Stimulated activated CD4-positive, alpha-beta T cell treated with anti-CD3 and anti-CD28 coated beads, TNF-alpha, amount 100 ng/mL, for 4 hours (primary cell): ENCODE data around the gene CCDC126.
"Not testable (repeated sequence)": the region's sequence is repeated elsewhere in the genome, so short reads cannot be mapped to it uniquely, and the experiment has no call there.

ENCODE experiments used
- DNase-seq, 3 experiments: peaks; one replicate each; pipeline ENCODE4 v3.0.0-alpha.2; 2020; ENCODE audit warnings: low read depth in 3 of 3

Gene CCDC126

DNA sequence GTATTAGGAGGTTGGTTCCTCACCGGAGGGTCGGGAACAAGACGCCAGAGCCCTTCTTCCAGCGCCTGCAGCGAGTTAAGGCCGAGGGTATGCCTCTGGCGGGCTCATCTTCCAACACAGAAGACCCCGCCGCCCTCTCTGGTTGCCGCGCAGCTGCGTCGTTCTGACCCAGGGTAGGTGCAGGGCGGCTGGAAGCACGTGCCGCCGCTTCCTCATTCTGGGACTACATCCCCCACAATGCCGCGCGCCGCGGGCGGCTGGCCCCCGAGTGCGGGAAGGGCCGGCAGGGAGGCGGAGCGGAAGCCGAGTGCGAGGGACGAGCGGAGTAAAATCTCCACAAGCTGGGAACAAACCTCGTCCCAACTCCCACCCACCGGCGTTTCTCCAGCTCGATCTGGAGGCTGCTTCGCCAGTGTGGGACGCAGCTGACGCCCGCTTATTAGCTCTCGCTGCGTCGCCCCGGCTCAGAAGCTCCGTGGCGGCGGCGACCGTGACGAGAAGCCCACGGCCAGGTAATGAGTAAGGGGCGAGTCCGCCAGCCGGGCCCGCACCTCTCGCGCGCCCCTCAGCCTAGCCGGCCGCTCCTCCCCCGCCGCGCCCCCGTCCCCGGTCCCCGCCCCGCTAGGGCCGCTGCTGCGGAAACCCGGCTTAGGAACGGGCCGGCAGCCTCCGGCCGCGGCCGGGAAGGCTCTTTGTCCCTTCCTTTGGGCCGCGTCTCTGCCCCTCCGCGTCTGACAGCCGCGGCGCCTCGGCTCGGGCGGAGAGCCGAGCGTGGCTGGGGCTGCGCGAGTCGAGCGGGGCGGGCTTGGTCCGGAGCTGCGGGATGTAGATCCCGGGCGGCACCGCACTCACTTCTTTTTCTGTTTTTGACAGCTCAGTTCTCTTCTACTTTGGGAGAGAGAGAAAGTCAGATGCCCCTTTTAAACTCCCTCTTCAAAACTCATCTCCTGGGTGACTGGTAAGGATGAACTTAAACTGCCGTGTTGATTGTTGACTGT is at the start of gene CCDC126:
Gene CCDC126, plus strand, starts transcription at position 289 of the 998 bp plus-strand sequence. CDS start 13,934 bp downstream, outside the sequence.
- DNase-seq, result peak; percentile 63 to 74 (median 70)

GRCh38 chr7:23547662-23548061 is 49.5 kb upstream of the CCDC126 start:
- no peak for DNase-seq

- DNase-seq, result no peak
These were observed 38.9 kb upstream of the CCDC126 start for GRCh38 chr7:23558303-23558702.

DNA sequence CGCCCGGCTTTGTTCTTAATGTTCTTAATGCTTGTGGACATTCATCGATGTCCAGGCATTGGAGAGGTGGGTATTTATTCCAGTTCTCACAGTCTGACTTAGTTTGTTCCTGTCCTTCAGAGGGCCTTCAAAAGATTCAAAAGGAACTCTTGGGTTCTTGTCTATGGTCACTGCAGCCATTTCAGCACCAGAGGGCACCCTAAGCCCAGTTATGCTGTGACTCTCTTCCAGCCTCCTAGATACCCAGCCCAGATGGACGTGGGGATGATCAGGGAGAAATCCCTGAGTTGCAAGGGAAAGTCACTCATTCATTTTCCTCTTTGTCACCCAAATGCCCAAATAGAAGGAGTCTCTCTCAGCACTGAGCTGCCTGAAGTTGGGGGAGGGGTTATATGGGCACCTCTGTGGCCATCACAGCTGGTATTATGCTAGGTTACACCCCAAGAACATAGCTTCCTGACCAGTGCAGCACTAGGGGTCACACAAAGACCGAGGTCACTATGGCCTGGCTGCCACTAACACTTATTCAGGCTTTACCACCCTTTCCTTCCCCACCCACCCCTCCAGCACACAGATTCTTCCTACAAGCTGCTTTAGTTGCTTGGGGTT is 26.5 kb upstream of the CCDC126 start:
- peak; percentile 18 to 35 (median 29) for DNase-seq

- not testable (repeated sequence) for DNase-seq
These were observed 15.2 kb upstream of the CCDC126 start for GRCh38 chr7:23581975-23582374.

DNA sequence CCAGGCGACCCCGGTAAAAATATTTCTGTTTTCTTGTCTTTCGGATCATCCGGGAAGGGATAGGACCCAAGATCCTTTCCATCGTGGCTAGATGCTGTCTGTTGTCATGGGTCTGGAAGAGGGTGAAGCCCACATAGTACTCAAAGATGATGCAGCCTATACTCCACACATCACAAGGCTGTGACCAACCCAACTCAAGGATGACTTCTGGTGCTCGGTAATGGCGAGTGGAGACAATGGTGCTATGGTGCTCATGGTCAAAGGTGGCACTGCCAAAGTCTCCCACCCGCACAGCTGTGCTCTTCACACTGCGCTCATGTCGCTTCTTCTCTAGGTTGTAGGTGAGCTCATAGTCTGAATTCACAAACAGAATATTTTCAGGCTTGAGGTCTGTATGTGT is 11.9 kb upstream of the CCDC126 start:
- DNase-seq, result not testable (repeated sequence)

GRCh38 chr7:23586159-23586558 is 11.0 kb upstream of the CCDC126 start:
- DNase-seq, result no peak

- DNase-seq, result no peak
These were observed 6.7 kb upstream of the CCDC126 start for GRCh38 chr7:23590529-23590928.

DNA sequence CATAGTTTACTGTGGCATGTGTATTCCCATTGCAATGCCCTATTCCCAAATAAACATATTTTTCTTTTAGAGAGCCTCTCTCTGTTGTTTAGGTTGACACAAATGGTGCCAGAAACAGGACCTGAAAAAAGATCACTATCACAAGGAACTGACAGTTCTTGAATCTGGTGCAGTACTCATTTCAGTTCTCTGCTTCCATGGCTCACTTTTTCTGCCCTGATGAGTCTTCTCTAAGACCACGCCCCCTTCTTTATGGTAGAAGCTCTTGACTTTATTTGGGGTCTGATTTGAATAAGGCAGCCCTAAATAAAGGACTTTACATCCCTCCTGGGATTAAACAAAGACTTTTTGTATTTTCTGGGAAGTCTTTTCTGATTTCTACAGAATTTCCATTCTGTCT is 3.5 kb upstream of the CCDC126 start:
- no peak for DNase-seq

DNA sequence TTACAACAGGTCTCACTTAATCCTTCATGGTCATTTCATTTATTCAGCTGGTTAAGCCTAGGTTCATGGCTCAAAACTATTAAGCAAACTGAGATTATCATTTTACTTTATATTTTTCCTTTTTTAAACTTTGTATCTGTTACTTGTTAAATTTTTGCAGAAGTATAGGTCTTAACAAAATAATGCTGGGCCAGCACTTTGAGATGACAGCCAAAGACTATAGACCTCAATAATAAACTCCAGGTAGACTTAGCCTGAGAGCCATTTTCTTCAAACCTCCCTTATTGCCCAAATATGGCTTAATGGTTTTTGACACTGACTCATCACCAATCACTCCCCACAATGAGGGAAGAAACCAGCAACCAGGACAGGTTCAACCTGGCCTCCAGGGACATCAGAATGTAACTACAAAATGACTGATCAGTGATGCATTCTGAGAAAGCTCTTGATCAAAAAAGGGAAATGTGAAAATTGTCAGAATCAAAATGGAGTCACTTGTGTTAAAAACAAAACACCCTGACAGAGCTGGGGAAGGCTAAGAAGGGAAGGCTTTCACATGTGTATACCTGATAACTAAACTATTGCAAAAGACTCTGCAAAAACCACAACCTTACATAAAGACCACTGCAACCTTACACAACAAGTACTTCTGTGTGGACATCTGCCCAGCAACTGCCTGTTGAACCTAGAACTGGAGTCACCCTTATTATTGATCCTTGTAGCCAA is 2.1 kb upstream of the CCDC126 start:
- no peak for DNase-seq

- no peak for DNase-seq
These were observed 1.1 kb downstream of the CCDC126 start for GRCh38 chr7:23598296-23598695.

DNA sequence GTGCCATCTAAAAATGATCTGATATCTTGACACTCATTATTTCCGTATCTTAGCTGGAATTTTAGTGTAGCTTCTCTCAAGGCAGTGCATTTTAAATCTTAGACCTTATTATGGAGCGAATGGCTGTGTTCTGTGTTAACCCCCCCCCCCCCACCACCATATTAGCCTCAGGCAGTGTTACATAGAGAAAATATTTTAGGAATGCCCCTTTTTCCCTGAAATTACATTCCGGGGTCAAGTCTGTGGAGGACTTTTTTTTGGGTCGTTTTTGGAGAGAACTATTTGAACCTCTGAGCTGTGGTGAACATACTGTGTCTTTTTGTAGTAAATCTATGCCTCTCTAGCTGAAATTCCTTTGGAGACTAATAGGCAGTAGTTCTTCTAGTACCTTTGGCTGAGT is 3.1 kb downstream of the CCDC126 start:
- DNase-seq, result no peak

DNA sequence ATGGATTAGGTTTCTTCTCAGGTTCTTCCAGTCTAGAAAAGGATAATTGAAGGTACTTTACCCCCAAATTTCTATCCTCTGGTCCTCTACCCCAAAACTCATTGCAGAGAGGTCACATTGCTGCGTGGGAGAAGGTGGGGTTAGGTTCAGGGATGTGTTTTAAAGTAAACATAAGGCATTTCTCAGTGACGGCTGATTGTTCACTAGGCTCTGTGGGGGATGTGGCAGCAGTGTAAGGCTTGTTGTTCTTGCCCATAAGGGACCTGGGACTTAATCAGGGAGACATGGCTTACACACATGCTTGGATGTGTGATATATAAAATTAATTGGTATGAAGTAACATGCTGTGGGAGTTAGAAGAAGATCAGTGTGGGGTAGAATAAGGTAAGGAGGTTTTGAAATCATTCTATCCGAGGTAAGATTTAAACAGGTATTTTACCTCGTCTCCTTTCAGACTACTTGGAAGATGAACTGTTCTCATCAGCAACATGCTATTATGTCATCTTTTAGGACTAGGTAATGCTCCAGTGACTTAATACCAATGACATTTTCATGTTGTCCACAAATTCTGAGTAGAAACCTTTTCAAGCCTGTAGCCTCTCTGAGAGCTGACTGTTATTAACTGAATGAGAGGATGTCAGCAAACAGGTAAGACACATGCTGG is 6.6 kb downstream of the CCDC126 start:
- no peak for DNase-seq

GRCh38 chr7:23604296-23604640 is 7.1 kb downstream of the CCDC126 start:
- DNase-seq, result no peak

DNA sequence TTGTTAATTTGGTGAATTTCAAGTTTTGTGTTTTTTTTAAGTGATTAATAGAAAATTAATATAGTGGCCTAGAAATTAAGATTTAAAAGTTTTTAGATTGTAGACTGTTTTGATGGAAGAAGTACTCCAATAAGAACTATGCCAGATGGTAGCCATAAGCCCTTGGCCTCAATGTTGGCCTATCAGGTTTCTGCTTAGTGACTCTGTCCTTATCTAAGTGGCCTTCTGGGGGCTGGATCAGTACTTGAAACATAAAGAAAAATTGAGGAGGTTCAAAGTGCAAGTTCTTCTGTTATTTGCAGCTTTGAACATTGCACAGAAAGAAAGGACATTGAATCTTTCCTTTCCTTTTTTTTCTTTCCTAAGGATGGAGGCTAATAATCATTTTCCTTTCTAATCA is 9.9 kb downstream of the CCDC126 start:
- DNase-seq, result no peak

GRCh38 chr7:23607866-23608265 is 10.7 kb downstream of the CCDC126 start:
- DNase-seq, result no peak

- DNase-seq, result no peak
These were observed 18.1 kb downstream of the CCDC126 start for GRCh38 chr7:23615331-23615730.

DNA sequence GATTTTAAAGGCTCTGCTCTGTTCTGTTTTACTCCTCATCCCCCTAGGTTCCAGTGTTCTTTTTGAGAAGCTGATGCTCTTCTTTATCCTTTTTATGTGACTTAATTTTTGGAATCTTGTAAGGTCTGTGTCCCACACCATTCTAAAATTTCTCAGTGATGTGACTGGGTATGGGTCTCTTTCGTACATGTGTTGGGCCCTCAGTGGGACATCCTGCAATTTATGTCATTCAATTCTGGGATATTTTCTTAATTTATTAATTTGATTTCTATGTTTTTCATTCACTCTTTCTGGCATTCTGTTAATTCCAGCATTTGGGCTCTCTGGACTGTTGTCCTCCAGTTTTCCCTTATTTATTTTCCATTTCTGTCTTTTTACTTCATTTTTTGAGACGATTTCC is 19.4 kb downstream of the CCDC126 start:
- no peak for DNase-seq

DNA sequence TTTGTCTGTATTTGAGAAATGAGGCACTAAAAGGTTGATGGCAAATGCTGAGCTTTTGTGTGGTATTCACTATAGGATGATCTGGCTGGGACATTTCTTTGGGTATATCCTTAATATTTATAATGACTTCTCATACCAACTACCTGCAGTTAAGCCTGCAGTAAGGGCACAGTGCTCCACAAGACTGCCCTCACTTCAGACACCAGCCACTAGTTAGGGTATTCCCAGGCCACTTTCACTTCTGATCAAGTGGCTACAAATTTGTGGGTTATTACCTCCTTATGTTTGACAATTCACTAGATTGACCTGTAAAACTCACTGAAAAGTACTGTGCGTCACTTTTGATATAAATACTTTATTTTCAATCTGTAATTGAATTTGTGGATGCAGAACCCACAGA is 20.3 kb downstream of the CCDC126 start:
- no peak for DNase-seq

DNA sequence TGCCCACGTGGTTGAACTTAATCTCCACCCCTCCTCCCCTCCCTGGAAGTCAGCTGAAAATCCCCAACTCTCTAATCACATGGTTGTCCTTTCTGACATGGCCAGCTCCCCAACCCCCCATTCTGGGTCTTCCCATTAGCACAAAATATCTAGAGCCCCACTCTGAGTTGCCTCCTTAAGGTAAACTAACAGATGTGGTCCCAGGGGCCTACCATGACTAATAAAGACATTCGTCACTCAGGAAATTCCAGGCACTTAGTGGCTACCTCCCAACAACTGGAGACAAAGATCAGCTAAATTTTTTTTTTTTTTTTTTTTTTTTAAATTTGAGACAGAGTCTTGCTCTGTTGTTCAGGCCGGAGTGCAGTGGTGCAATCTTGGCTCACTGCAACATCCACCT is 21.1 kb downstream of the CCDC126 start:
- DNase-seq, result no peak

DNA sequence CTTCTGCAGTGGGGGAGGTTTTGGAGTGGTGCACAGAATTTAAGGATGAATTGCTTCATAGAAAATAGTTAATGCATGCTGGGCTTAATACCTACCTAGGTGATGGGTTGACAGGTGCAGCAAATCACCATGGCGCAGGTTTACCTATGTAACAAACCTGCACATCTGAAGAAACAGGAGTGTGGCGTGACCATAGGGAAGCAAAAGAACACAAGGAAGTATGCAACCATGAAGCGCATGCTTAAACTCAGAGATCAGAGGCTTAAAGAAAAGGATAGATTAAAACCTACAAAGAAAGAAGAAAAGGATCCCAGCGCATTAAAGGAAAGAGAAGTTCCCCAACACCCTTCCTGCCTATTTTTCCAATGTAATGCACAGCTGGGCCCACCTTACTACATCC is 22.0 kb downstream of the CCDC126 start:
- DNase-seq, result no peak

GRCh38 chr7:23622506-23622925 is 25.3 kb downstream of the CCDC126 start:
- DNase-seq, result no peak
